GM18519 (cell line): ENCODE results near the gene OR2J2.
"Not testable (repeated sequence)": the region's sequence is repeated elsewhere in the genome, so short reads cannot be mapped to it uniquely, and the experiment has no call there.

Source experiments
- ATAC-seq: cut with Tn5 transposase; IDR thresholded peaks from one replicate; pipeline ENCODE4 v1.9.1; 2021; ENCODE audit warnings: mild to moderate bottlenecking, moderate library complexity; ENCODE audit not compliant: unreplicated experiment, low FRiP score

Gene OR2J2

GRCh38 chr6:29218056-29218455 is 47.3 kb downstream of the OR2J2 start:
- ATAC-seq: not testable (repeated sequence)
